CMK (cell line): ENCODE data around the gene TMEM143.
"Not testable (repeated sequence)": the region's sequence is repeated elsewhere in the genome, so short reads cannot be mapped to it uniquely, and the experiment has no call there.

Source experiments
- DNase-seq: peaks from one replicate; pipeline ENCODE4 v3.0.0-alpha.2; 2010; ENCODE audit warnings: low read depth

The TMEM143 gene

DNA sequence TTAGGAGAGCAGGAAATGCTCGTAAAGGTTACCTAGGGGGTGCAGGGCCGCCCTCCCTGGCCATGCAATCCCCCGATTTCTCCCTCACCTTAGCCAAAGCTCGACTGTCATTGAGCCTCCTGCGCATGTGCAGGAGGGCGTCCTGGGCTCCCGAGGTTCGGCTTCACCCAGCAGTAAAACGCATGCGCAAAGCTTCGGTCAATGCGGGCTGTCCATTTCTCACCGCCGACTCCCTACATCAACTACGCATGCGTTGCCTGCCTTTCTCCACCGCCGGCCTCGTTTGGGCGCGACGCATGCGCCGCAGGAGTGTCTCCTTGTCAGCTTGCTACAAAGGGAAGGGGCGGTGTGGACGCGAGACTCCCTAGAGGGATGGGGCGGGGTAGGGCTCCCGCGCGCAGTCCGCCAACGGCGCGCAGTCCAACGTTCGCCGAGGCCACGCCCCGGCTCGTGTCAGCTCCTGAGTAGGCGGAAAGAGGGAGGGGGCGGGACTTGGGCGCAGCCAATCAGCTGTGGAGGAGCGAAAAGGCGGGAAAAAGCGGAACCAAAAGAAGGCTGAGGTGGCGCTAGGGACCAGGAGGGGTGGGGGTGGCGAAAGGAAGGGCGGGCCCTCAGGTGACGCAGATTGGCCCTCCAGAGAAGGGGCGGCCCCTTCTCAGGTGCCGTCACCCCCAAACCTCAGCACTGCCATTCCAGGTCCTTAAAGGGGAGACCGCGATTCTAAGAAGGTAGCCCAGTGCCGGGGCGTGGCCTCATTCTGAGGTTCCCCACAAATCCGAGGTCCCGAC is at the start of gene TMEM143, which contains the start of gene SYNGR4:
Gene TMEM143 (minus strand): TSS at position 131 of the 788 bp plus-strand sequence. CDS start 20 bp downstream, at position 111.
Gene SYNGR4 (plus strand): TSS at position 558 of the 788 bp plus-strand sequence. CDS start 1,476 bp downstream, outside the sequence.
- DNase-seq: peak; percentile 100

DNA sequence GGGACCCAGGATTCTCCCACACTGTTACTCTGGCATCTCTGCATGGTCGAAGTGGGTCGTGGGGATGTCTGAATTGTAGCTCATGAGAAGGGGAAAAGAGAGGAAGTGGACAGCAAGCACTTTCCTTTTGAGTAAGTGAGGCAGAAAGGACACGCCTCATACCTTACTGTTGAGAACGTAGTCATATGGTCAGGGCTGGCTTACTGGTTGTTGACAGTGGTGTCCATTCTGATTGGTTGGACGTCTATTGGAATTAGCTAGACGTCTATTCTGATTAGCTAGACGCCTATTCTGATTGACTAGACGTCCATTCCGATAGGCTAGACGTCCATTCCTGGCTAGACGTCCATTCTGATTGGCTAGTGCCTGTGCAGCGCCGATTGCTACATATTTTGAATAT is 42.1 kb upstream of the TMEM143 start:
- no peak for DNase-seq

DNA sequence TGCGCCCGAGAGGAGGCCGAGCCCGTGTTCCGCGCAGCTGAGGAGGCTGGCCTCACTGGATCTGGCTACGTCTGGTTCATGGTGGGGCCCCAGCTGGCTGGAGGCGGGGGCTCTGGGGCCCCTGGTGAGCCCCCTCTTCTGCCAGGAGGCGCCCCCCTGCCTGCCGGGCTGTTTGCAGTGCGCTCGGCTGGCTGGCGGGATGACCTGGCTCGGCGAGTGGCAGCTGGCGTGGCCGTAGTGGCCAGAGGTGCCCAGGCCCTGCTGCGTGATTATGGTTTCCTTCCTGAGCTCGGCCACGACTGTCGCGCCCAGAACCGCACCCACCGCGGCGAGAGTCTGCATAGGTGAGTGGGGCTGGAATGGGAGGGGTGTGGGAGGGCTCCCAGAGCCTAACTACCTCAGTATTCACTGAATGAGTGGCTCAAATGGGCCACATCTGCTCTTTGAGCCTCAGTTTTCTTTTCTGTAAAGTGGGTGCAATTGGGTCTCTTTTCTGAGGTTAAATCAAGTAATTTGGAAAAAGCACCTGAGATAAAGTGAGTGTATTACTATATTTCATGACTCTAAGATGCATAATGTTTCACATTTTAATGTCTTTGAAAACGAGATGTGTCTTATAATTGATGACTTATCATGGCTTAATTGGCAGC is 41.4 kb upstream of the TMEM143 start:
- no peak for DNase-seq

DNA sequence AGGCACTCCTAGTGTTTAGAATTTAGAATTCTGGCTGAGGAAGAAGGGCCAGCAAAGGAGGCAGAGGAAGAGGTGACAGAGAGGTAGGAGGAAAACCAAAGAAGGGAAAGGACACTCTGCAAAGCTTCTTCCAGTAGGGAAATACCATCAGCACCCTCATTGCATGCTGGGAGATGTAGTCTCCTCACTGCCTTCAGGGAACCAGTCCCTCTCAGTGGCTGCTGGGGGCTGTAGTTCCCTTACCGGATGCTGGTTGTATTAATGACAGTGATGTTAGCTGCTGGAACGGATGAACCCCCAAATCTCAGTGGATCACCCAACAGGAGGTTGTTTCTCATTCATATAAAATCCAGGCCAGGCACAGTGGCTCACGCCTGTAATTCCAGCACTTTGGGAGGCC is 39.9 kb upstream of the TMEM143 start:
- no peak for DNase-seq

DNA sequence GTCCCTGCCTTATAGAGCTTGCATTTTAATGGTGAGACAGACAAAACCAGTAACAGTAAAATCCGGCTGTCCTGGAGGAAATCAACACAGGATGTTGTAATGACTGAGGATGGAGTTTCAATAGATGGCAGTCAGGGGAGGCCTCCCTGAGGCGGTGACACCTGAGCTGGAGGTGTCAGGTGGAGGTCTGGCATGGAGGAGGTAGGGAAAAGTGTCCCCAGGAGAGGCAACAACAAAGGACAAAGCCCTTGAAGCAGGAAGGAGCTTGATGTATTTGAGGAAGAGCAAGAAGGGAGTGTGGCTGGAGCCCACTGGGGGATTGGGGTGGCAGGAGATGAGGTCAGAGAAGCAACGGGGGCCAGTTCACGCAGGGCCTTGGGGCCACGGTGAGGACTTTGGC is 37.5 kb upstream of the TMEM143 start:
- DNase-seq: no peak

DNA sequence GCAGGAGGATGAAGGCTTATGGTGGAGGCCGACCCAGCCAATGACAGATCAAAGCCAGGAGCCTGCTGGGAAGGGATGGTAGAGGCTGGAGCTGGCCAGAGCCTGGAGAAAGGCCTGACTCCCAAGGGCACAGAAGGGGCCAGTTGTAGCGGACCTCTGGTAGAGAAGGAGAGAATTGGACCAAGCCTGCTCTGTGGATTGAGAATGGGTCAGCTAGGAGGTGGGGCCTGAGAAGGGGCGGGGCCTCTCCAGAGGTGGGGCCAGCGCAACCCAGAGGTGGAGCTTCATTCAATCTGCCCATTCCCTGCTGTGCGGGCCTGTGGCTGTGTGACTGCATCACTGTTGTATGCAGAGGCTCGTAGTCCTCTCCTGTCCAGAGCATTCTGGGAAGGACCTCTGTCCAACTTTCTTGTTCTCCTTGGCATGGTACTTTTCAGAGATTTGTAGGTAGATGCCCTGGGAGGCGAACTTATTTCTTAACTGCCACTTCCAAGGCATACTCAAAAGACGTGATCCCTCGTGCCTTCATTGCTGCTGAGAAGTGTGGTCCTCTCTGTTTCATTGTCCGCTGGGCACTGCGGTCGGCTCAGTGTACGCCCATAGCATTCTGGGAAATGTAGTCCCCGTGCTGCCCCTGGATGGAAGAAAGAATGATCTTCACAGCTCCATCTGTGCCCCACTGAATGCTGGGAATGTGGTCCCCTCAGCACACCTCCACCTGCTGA is 36.4 kb upstream of the TMEM143 start:
- no peak for DNase-seq

DNA sequence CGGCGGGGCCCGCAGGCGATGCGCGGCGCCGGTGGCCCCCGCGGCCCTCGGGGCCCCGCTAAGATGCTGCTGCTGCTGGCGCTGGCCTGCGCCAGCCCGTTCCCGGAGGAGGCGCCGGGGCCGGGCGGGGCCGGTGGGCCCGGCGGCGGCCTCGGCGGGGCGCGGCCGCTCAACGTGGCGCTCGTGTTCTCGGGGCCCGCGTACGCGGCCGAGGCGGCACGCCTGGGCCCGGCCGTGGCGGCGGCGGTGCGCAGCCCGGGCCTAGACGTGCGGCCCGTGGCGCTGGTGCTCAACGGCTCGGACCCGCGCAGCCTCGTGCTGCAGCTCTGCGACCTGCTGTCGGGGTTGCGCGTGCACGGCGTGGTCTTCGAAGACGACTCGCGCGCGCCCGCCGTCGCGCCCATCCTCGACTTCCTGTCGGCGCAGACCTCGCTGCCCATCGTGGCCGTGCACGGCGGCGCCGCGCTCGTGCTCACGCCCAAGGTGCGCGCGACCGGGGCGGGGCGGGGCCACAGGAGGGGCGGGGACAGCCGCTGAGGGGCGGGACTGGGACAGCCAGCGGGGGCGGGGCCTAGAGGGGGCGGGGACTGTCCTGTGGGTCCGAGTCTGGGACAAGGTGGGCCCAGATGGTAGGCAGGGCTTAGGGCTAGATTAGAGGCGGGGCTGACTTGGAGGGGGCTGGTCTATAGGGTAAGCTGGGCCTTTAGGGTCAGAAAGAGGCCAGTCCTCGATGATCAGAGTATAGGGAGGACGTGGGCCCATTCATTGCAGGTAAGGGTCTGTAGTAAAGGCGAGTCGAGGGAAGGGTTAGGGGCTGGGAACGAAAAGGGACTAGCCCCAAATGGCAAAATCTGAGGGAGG is 34.9 kb upstream of the TMEM143 start:
- DNase-seq: peak; percentile 96

DNA sequence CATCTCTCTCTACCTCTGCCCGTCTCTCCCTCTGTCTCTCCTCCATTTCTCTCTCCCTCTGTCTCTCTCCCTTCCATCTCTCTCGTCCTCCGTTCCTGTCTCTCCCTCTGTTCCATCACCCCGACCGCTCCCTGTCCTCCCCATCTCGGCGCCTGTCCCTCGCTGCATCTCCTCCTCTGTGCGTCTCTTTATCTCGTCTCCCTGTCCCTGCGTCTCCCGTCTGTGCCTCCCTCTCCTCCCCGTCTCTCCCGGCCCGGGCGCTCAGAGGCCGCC is 34.3 kb upstream of the TMEM143 start:
- no peak for DNase-seq

DNA sequence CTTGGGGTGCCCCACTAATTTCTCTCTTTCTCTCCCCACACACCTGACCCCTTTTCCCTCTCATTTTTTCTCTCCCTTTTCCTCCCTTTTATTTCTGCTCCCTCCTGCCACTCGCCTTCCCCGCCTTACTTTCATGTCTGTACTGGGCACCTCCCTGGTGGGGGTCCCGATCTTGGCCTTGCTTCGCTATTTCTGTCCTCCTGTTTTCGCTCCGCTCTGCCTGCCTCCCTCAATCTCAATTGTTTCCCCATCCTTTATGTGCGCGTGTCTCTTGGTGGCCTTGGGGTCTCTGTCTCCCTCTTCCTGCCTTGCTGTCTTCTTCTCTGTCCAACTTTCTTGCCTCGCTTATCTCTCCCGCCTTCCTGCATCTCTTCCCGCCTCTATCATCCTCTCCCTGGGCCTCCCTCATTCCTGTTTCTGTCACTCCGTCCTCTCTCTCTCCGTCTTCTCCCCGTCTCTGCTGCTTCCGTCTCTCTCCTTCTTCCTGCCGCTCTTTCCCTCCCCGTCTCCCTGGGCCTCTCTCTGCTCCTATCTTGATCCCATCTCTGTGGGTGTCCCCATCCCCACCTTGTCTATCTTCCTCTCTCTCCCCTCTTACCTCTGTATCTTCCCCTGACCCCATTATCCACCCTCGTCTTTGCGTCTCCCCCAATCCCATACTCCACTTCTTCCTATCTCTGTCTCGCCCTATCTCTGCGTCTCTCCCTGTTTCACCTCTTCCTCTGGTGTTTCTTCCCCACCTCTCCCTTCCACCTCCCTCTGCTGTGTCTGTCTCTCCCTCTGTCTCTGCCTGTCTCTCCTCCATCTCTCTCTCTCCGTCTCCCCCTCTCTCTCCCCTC is 33.7 kb upstream of the TMEM143 start:
- no peak for DNase-seq

DNA sequence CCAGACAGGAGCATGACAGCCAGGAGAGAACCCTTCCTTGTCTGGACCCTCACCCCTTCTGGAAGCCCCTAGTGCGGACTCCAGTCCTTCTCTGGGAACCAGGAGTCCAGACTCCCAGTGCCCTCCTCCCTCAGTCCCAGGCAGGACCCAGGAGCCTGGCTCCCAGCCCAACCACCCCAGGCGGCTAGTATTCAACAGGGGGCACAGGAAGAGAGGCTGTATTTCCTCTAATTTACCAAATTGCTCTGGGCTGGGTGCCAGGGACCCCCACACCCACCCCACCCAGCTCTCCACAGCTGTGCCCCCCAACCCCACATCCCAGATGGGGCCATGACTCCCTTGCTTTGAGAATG is 33.1 kb upstream of the TMEM143 start:
- no peak for DNase-seq

DNA sequence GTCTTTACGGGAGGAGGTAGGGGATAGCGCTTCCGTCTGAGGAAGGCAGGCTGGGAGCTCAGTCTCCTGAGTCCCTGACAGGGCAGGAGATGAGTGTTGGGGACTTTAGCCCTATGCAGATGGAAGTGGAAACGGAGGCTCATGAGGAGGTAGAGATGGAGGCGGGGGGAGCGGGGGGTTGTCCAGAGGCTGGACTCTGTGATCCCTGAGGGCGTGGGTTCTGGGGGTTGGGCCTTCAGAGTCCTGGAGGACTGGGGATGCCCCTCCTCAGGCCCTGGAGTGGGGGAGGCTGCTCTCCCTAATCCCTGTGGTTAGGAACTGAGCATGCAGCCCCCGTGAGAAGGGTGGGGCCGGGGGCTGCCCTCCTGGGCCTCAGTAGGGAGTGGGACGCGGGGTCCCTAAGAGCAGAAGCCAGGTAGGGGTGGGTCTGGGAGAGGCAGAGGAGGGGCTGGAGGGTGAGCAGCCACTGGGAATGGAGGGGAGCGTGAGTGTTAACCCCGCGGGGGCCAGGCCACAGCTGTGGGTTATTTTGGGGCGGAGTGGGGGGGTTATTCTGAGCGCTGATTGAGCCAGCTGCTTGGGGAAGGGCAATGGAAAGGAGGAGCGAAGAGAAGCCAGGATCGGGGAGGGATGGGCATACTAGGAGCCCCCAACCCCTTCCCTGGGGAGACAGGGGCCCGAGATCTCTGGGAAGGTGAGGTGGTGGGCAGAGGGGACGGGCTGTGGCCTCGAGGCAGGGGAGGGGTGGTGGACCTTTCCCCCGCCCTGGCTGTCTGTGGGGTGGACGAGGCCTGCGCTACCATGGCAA is 32.5 kb upstream of the TMEM143 start:
- no peak for DNase-seq

DNA sequence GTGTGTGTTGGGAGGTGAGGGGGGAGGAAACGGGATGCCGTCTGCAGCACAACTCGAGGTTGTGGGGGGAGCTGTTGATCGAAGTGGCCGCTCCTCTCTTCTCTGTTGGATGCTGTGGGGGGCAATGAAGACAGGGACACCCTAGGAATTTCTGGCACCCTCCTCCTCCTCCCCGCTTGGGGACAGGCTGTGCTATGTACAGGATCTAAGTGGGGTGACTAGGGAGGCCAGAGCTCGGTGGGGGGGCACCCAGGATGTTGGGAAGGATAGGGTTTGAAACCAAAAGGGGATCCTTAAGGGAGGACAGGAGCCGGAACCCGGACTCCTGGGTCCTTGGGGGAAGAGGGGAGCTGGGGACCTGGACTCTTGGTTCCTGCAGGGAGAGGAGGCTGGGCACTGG is 31.8 kb upstream of the TMEM143 start:
- no peak for DNase-seq

DNA sequence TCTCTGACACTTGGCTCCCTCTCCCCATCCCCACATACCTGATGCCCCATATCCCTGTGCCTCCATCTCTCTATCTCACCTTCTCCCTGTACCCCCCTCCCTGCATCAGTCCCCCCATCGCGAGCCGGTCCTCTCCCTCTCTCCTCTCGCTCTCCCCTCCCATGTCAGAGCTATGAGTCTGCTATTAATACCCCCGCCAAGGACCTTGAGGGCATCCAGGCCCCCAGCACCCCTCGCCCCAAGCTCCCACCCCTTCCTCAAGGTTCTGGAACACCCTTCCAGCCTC is 31.4 kb upstream of the TMEM143 start:
- no peak for DNase-seq

DNA sequence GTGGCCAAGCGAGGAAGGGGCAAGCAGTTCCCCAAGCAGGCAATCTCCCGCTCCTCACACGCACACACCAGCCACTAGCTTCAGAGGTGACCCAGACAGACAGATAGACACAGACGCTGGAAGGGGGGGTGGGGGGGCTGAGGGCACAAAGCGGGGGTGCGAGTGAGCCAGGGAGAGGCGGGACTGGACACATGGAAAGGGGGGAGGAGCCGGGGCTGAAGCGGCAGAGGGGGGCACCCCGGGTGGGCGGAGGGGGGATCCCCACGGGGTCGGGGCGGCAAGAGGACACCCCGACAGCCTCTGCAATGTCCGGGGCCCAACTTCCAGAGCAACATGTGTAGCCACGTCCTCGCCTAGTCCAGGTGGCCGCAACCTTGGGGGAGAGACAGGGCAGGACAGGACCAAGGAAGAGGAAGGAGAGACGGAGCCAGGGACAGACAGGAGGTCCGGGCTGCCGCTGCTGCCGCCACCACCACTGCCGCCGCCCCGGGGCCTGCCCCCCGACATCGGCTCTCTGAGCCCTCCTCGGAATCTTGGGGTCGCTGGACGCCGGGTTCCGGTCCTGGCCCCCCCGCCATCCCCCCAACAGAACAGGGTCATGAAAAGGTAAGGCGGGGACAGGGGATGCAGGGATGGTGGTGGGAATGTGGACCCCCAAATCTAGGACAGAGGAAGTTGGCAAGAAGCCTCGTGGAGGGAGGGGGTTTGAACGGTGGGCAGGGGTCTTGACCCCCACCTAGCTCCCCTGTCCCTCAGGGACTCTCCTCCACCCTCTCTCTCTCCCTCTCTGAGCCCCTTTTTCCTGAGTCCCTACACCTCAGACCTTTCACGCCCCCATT is 30.8 kb upstream of the TMEM143 start:
- DNase-seq: no peak

DNA sequence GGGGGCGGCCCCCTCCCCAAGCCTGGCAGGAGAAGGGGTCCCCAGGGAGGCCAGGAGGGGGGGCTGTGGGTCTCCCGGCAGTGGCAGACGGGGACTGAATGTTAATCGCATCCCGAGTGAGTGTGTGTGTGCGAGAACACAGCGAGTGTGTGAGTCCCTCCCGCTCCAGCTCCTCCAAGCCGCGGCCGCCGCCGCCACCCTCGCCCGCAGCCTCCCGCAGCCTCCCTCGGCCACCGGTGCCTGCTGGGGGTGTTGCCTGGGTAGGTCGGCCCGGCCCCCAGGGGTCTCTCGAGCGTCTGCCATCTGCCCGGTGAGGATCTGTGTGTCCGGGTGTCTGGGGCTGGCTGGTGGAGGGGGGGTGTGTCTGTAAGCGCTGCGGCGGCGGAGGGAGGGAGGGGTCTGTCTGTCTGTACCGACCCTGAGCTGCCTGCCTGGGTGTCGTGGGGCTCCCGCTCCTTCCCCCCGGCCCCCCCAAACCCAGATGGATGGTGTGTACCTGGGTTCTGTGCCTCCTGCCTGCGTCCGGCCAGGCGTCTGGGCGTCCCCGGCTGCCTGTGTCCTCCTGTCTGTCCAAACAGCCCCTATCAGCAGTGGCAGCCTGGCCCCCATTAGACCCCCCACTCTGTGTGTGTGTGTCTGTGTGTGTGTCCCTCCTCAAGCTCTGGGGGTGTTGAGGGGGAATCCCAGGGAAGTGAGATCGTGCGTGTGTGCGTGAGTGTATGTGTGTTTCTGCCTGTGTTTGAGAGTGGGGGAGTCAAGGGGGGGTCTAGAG is 30.0 kb upstream of the TMEM143 start, which contains the start of gene GRIN2D:
Gene GRIN2D (plus strand): TSS at position 110 of the 772 bp plus-strand sequence. CDS start 4,725 bp downstream, outside the sequence.
- DNase-seq: no peak

DNA sequence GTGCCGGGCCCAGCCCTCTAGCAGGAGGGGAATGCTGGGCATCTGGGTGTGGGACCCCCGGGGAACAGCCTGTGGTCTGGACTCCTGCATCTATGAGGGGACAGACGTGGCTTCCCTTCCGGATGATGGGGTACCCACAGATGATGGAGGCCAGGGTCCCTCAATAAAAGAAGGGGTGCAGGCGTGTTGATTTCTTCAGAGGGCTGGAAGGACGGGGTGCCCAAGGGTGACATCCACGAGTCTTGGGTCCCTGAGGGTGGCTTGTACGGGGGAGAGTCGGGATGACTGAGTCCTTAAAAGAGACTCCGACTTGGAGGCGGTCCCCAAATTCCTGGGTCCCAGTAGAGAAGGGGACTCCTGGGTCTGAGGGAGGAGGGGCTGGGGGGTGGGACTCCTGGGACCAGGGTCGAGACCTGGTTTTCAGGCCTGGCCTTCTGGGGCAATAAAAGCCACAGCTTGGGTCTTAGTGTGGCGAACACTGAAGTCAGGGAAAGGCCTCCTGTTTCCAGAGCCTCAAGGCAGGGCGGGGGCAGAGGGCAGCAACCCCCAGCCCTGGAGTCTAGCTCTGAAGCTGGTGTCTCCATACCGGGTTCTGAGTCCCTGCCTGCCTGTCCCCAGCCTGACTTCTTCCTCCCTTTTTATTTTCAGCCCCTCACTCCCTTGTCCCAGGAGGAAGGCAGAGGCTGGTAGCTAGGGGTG is 29.3 kb upstream of the TMEM143 start:
- no peak for DNase-seq

DNA sequence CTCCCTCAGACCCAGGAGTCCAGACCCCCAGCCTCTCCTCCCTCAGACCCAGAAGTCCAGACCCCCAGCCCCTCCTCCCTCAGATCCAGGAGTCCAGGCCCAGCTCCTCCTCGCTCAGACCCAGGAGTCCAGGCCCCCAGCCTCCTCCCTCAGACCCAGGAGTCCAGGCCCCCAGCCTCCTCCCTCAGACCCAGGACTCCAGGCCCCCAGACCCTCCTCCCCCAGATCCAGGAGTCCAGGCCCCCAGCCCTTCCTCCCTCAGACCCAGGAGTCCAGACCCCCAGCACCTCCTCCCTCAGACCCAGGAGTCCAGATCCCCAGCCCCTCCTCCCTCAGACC is 28.2 kb upstream of the TMEM143 start:
- not testable (repeated sequence) for DNase-seq
